Hematopoietic multipotent progenitor cell treated with erythropoietin and hydrocortisone succinate and interleukin-3 and kit ligand, for 4 days (in vitro differentiated cells): Measurements from ENCODE around the gene DYRK1A.
"Not testable (repeated sequence)": the region's sequence is repeated elsewhere in the genome, so short reads cannot be mapped to it uniquely, and the experiment has no call there.

Experiments used
- DNase-seq: peaks from one replicate; pipeline ENCODE4 v3.0.0-alpha.2; 2015

DYRK1A gene

GRCh38 chr21:37530901-37531351 is 164.4 kb downstream of the DYRK1A start:
- no peak for DNase-seq

DNA sequence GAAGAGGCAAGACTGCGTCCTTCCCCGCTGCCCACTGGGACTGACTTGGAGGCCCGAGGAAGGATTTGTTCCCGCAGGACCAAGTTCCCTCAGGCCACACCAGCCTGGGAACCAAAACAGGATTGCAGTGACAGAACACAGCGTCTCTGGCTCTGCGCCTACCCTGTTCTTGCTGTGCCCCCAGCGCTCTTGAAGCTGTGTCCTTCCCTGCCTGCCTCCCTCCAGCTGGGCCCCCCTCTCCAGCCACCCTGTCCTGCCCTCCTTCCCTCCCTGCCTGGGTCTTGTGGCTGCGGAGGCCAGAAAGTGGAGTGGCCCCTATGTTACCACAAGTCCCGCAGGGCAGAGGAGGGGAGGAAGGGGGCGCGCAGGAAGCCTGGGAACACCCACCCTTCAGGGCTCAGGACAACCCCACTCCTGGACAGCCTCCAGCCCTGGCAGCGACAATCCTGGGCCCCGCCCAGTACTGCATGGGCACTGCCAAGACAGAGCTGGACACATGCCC is 164.9 kb downstream of the DYRK1A start:
- peak; percentile 35 for DNase-seq

- DNase-seq, result no peak
Observed at GRCh38 chr21:37532868-37533780, 166.6 kb downstream of the DYRK1A start.

DNA sequence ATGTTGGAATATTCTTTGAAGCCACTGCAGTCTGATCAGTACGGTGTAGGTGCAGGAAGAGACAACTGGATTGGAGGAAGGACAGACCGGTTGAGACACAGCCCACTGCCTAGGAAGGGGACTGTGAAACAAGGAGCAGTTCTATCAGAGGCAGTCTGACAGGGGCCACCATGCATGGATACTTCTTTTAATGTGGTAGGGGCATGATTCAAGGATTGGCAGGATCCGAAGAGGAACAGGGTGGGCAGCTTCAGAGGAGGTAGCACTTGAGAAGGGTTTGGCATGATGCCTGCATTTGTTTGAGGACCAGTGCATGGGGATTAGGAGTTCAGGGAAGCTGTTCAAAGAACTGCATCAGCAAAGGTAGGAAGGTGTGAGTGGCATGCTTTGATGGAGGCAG is 167.9 kb downstream of the DYRK1A start:
- DNase-seq, result no peak

DNA sequence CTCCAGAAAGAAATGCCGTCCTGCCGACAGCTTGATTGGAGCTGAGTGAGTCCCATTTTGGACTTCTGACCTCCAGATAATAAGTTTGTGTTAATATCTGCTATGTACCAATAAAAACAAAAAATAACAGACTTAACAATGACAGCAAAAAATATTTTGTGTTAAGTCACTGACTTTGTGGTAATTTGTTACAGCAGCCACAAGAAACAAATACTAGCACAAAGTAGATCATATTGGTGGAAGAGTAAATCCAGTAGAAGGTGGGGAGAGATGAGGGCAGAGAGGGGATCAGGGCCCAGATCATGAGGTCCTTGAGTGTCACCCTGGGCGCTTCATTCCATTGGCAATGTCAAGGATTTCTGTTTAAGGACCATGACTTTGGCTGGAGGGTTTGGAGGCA is 168.6 kb downstream of the DYRK1A start:
- no peak for DNase-seq

DNA sequence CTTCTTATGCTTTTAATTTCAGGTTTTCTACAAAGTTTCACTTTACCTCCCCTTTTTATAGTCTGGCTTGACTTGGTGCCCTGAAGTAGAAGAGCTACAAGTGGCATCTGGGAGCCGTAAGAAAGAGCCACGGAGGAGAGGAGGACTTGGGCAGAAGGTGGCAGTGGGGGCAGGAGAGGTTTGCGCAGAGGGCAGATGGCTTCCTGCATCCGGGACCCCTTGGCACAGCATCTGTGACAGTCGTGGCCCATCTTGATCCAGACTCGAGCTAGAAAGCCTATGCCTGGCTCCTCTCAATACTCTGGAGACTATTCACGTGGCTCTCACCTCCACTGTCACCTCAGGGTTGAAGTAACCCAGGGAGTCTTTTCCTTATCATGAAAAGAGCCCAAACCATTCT is 169.1 kb downstream of the DYRK1A start:
- no peak for DNase-seq

DNA sequence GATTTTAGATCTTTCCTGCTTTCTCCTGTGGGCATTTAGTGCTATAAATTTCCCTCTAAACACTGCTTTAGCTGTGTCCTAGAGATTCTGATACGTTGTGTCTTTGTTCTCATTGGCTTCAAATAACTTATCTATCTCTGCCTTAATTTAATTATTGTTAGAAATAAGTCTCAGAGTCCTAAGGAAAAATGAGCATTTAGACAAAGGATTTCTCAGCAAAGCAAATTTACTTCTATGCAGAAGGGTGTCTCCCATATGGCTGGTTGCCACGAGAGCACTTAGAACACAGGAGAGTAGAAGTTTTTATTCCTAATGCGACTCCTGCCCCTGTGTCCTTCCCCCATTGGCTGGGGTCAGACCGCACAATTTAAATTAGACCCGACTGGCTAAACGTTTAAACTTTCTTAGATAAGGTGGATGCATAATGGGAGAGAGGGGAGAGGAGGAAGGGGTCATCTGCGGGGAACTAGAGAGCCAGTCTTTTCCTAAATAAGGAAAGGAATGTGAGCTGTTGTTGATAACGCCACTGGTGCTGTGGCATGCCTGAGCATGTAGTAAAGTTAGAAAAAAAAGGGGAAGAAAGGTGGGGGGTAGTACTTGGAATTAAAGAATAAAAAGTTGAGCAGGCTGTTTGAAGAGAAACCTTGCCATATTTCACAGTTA is 170.2 kb downstream of the DYRK1A start:
- DNase-seq, result no peak

GRCh38 chr21:37537391-37537996 is 170.9 kb downstream of the DYRK1A start:
- no peak for DNase-seq

DNA sequence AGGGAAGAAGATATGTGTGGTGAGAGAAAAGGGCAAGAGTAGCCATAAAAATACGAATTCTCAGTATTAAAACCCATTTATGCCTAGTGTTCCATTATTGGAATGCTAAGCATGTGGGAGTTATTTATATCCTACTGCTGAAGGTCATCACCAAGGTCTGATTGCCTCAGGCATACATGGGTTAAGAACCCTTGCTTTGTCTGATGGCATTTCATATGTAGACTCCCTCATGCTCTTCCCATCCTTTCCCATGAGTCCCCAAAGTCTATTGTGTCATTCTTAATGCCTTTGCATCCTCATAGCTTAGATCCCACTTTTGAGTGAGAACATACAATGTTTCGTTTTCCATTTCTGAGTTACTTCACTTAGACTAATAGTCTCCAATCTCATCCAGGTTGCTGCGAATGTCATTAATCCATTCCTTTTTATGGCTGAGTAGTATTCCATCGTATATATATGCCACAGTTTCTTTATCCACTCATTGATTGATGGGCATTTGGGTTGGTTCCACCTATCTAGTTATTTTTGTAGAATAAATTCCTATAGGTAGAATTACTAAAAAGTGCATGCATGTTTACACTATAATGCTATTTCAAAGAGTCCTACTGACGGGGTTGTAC is 172.5 kb downstream of the DYRK1A start:
- no peak for DNase-seq

DNA sequence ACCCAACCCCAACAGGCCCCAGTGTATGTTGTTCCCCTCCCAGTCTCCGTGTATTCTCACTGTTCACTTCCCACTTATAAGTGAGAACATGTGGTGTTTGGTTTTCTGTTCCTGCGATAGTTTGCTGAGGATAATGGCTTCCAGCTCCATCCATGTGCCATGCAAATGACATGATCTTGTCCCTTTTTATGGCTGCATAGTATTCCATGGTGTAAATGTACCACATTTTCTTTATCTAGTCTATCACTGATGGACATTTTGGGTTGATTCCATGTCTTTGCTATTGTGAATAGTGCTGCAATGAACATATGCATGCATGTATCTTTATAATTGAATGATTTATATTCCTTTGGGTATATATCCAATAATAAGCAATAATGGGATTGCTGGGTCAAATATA is 174.6 kb downstream of the DYRK1A start:
- DNase-seq, result not testable (repeated sequence)

- DNase-seq, result no peak
Observed at GRCh38 chr21:37542512-37542911, 175.9 kb downstream of the DYRK1A start.

DNA sequence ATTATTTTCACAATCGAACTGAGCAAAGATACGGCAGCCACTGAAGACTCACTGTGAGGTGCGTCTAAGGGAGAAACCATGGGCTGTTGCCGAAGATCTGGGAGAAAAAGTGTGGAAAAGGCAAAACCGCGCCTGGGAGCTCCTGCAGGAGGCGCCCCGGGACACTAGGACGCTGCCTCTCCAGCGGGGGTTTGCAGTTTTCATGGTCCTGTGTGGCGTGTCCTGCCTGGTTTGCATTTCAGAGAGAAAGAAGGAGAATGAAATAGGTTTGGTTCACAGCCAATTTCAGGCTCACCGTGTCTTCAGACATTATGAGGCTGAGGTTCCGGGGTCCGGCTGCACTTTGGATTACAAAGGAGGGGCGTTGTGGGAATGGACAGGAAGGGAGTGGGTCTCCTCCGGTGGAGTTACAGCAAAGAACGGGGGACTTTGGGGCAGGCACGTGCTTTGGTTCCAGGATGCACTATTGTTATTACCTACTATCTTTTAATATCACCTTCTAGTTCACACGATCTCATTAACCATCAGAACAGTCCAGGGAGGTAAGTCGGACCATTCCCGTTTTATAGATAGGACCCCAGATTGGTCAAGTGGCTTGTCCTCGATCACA is 179.8 kb downstream of the DYRK1A start:
- DNase-seq, result no peak

- DNase-seq, result peak; percentile 90
Observed at GRCh38 chr21:37546949-37547614, 180.5 kb downstream of the DYRK1A start.

- DNase-seq, result peak; percentile 71
Observed at GRCh38 chr21:37547615-37548200, 181.1 kb downstream of the DYRK1A start.

GRCh38 chr21:37548521-37548981 is 182.0 kb downstream of the DYRK1A start:
- DNase-seq, result peak; percentile 73

DNA sequence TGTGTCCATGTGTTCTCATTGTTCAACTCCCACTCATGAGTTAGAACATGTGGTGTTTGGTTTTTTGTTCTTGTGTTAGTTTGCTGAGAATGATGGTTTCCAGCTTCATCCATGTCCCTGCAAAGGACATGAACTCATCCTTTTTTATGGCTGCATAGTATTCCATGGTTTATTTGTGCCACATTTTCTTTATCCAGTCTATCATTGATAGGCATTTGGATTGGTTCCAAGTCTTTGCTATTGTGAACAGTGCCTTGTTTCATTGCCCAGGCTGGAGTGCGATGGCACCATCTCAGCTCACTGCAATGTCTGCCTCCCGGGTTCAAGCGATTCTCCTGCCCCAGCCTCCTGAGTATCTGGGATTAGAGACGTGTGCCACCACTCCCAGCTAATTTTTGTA is 183.2 kb downstream of the DYRK1A start:
- DNase-seq, result not testable (repeated sequence)

DNA sequence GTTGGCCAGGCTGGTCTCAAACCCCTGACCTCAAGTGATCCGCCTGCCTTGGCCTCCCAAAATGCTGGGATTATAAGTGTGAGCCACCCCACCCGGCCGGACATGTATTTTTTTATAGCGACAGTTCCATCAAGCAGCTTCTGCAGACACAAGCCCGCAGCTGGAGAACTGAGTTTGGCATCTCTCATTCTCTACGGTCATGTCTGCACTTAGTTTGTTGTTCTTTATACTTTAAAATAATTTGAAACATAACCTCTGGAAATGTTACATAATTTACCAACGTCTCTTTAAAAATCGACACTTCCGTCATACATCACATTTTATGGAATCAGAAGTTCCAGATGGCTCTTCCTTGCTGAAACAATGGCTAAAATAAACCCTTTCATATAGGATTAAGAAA is 183.6 kb downstream of the DYRK1A start:
- no peak for DNase-seq

GRCh38 chr21:37550618-37551330 is 184.2 kb downstream of the DYRK1A start:
- DNase-seq, result no peak

DNA sequence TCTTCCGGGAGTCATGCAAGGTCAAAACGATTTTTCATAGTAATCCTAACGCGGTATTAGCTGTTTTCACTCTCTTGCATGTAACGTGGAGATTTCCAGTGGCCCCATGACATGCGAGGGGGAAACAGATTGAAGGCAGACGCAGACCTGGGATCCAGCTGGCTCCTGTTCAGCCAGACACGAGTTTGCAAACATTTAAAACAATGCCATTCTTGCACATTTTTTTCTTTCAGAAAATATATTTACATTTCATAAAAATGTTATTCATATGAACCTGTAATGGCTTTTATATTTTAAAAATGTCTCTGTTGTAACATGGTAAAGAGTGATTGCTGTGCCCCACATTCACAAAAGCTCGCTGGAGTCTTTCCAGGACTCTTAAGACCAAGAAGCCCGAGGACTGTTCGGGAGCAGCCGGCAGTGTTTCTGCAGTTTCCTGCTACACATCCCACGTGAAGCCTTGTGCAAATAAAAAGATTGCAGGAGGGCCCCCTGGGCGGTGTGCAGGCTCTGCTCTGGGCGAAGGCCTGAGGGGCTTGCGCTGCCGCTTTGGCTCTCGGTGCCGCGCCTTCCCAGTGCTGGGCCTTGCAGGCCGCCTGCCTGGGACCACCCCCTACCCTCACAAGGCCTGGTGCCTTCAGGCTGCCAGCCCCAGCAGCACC is 184.9 kb downstream of the DYRK1A start:
- no peak for DNase-seq

DNA sequence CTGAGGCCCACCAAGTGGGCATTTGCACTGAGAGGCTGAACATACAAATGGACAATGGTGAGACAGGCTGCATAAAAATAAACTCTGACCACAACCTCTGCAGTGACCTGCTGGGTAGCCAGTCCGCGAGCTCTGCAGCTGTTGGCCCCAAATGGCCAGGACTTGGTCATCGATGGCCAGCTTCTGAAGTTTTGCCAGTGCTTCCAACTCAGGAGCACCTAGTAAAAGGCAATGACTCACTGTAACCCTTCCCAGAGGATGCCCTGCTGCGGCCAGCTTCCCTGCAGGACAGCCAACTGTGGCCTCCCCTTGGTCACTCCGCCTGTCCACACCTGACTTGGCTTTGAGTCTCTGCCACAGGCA is 185.4 kb downstream of the DYRK1A start:
- DNase-seq, result no peak
